Kidney (tissue), 14 donors: Measurements from ENCODE around the gene GHSR. TPM values are rescaled to one million over a fixed set of nuclear protein-coding genes. Genes with fewer than 3 reads are reported as not detected.

Experiments
- DNase-seq, 5 donors: peaks; one replicate each; pipeline ENCODE4 v3.0.0-alpha.2; 2013 to 2020
- FAIRE-seq: peaks from 2 replicates; lab custom pipeline; 2012; peaks lifted over from hg19 to GRCh38; lab: Jason Lieb, UNC
- H3K27ac ChIP-seq, 2 donors: one replicate each; pipeline ENCODE4 v1.7.0; 2013; ENCODE audit warnings: low read depth in 2 of 2, low read length in 2 of 2, inconsistent platforms in 1 of 2
- H3K27me3 ChIP-seq: one replicate; pipeline ENCODE4 v1.7.1; 2013; ENCODE audit warnings: low read length, inconsistent platforms; ENCODE audit not compliant: control insufficient read depth, insufficient read depth
- H3K36me3 ChIP-seq, 3 donors: one replicate each; pipeline versions ENCODE4 v1.7.0 to v1.7.1; 2013; ENCODE audit warnings: low read length in 3 of 3, control low read depth in 1 of 3, inconsistent platforms in 1 of 3; ENCODE audit not compliant: insufficient read depth in 3 of 3, control insufficient read depth in 2 of 3
- H3K4me1 ChIP-seq, 3 donors: one replicate each; pipeline versions ENCODE4 v1.7.0 to v1.7.1; 2013; ENCODE audit warnings: low read length in 3 of 3, inconsistent platforms in 1 of 3, low read depth in 1 of 3; ENCODE audit not compliant: control insufficient read depth in 2 of 3, insufficient read depth in 2 of 3
- H3K4me3 ChIP-seq, 3 donors: one replicate each; pipeline versions ENCODE4 v1.7.0 to v1.8.1; 2013; ENCODE audit warnings: low read length in 3 of 3, control low read depth in 1 of 3, inconsistent platforms in 1 of 3
- H3K9ac ChIP-seq, 3 donors: one replicate each; pipeline versions ENCODE4 v1.7.0 to v1.7.1; 2013; ENCODE audit warnings: low read length in 3 of 3, control low read depth in 1 of 3, inconsistent platforms in 1 of 3
- H3K9me3 ChIP-seq, 3 donors: one replicate each; pipeline versions ENCODE4 v1.7.0 to v1.7.1; 2013; ENCODE audit warnings: low read length in 3 of 3, control low read depth in 1 of 3, inconsistent platforms in 1 of 3; ENCODE audit not compliant: control insufficient read depth in 2 of 3, insufficient read depth in 1 of 3
- CTCF ChIP-seq: IDR thresholded peaks from 3 replicates; pipeline ENCODE4 v1.5.1; 2012; ENCODE audit warnings: mild to moderate bottlenecking, moderate library complexity, borderline replicate concordance; ENCODE audit not compliant: insufficient read depth; ENCODE audit errors: extremely low read depth
- intact Hi-C: fragments of 100-400 bp; cut with DNase I; formaldehyde crosslinking; loops from one replicate; pipeline ENCODE4 v1.11.1; 2022
- polyA plus RNA-seq: library from polyadenylated mRNA; stranded (reverse); fragments of 350-450 nt; fragmentation: Illumina TruSeq; extraction: RNeasy Lipid Tissue Mini Kit (QIAGEN cat#74804); gene quantifications from one replicate; pipeline ENCODE4 v1.2.3, GENCODE V29; 2014; ENCODE audit warnings: low read depth, low replicate concordance; ENCODE audit not compliant: insufficient read depth
- total RNA-seq: library from RNA; stranded (reverse); fragmentation: NEBNext Ultra II Directional; extraction: Animal tissue kit (Norgen Biotek cat#: 25700); gene quantifications from one replicate; pipeline ENCODE4 v1.2.1, GENCODE V29; 2021
- donor health status: control.
- donor health status: control.
- donor health status: control.
- donor health status: control.
- donor health status: control.
- donor health status: DM: yes; HTN: yes; CAD: no.
- donor health status: Normal renal cell carcinoma (clear cell type).

Gene GHSR
- total and polyA plus RNA-seq, 2 donors from 2014 or later: not detected

GRCh38 chr3:172437713-172438112 lies 10.5 kb downstream of the GHSR start:
- Histone ChIP-seq H3K4me1 (no peaks in the 10 kb centered on the region), H3K9me3 (peaks cover 0 to 3% (median 0%) of the 10 kb centered on the region in 3 donors), H3K27me3 (no peaks in the 10 kb centered on the region), H3K4me3 (no peak overlapping the region), H3K27ac (no peak overlapping the region), H3K9ac (no peak overlapping the region), H3K36me3 (no peaks in the 10 kb centered on the region)
- DNase-seq: no peak
- intact Hi-C loops: no loop called here
- TF ChIP-seq CTCF: no peak
- no peak for FAIRE-seq

- intact Hi-C loops: no loop called here
- Histone ChIP-seq H3K27ac (no peak overlapping the region), H3K9ac (no peak overlapping the region), H3K36me3 (no peaks in the 10 kb centered on the region), H3K4me3 (no peak overlapping the region), H3K4me1 (no peaks in the 10 kb centered on the region), H3K9me3 (no peaks in the 10 kb centered on the region), H3K27me3 (no peaks in the 10 kb centered on the region)
- no peak for DNase-seq
- TF ChIP-seq CTCF: no peak
- no peak for FAIRE-seq
Measured at GRCh38 chr3:172415323-172415722, 32.9 kb downstream of the GHSR start.

- intact Hi-C loops: no loop called here
- no peak overlapping the region for H3K27ac ChIP-seq
- DNase-seq (no peak), FAIRE-seq (no peak)
- TF ChIP-seq CTCF: no peak
- no peak overlapping the region for H3K9ac ChIP-seq
- H3K4me1 ChIP-seq: no peaks in the 10 kb centered on the region
- H3K9me3 ChIP-seq: no peaks in the 10 kb centered on the region
- H3K36me3 ChIP-seq: no peaks in the 10 kb centered on the region
- no peaks in the 10 kb centered on the region for H3K27me3 ChIP-seq
- no peak overlapping the region for H3K4me3 ChIP-seq
Measured at GRCh38 chr3:172411478-172411947, 36.7 kb downstream of the GHSR start.

GRCh38 chr3:172410702-172411477 lies 37.4 kb downstream of the GHSR start:
- TF ChIP-seq CTCF: no peak
- intact Hi-C loops: no loop called here
- Histone ChIP-seq H3K9me3 (no peaks in the 10 kb centered on the region), H3K36me3 (no peaks in the 10 kb centered on the region), H3K9ac (no peak overlapping the region), H3K4me3 (no peak overlapping the region), H3K4me1 (no peaks in the 10 kb centered on the region), H3K27ac (no peak overlapping the region), H3K27me3 (no peaks in the 10 kb centered on the region)
- DNase-seq: no peak
- no peak for FAIRE-seq
